Activated CD8-positive, alpha-beta memory T cell treated with anti-CD3 and anti-CD28 coated beads, Interleukin-2, amount 10 ng/mL, durations not matched to agents 7 days and 5 days (primary cell): ENCODE measurements around the gene F7. TPM values are rescaled to one million over a fixed set of nuclear protein-coding genes. Genes with fewer than 3 reads are reported as not detected.
A peak's percentile ranks its signal among the peaks of the same experiment; 100 is the strongest.
"Not testable (repeated sequence)": the region's sequence is repeated elsewhere in the genome, so short reads cannot be mapped to it uniquely, and the experiment has no call there.

Experiments used
- ATAC-seq: fragments of 150-1000 bp; cut with Tn5 transposase; one replicate; pipeline ENCODE4 v1.10.0; 2021; ENCODE audit warnings: moderate library complexity
- CTCF ChIA-PET: fragments of 350-600 bp; sonication (Branson Sonifier 250); formaldehyde crosslinking; loops from one replicate; lab custom pipeline; 2021; ENCODE audit warnings: antibody characterized with exemption; lab: Charles Lee
- DNase-seq: peaks from one replicate; pipeline ENCODE4 v3.0.0-alpha.2; 2020
- H3K27ac Mint-ChIP-seq: one replicate; pipeline ENCODE4 v1.8.0; 2021; ENCODE audit warnings: mild to moderate bottlenecking, mixed read lengths
- H3K27me3 Mint-ChIP-seq: one replicate; pipeline ENCODE4 v1.8.0; 2021; ENCODE audit warnings: mixed read lengths
- H3K36me3 Mint-ChIP-seq: one replicate; pipeline ENCODE4 v1.8.0; 2021; ENCODE audit warnings: mild to moderate bottlenecking, mixed read lengths
- H3K4me1 Mint-ChIP-seq: one replicate; pipeline ENCODE4 v1.8.0; 2021; ENCODE audit warnings: mixed read lengths
- H3K4me3 Mint-ChIP-seq: one replicate; pipeline ENCODE4 v1.8.0; 2021; ENCODE audit warnings: mild to moderate bottlenecking, moderate library complexity, mixed read lengths
- H3K9me3 Mint-ChIP-seq: one replicate; pipeline ENCODE4 v1.8.0; 2022; ENCODE audit warnings: low read depth, mixed read lengths
- total RNA-seq, 2 experiments: library from RNA; stranded (reverse); gene quantifications; one replicate each; pipeline ENCODE4 v1.2.3, GENCODE V29; 2021

F7 gene
- total RNA-seq, 2 experiments from 2014 or later: not detected

DNA sequence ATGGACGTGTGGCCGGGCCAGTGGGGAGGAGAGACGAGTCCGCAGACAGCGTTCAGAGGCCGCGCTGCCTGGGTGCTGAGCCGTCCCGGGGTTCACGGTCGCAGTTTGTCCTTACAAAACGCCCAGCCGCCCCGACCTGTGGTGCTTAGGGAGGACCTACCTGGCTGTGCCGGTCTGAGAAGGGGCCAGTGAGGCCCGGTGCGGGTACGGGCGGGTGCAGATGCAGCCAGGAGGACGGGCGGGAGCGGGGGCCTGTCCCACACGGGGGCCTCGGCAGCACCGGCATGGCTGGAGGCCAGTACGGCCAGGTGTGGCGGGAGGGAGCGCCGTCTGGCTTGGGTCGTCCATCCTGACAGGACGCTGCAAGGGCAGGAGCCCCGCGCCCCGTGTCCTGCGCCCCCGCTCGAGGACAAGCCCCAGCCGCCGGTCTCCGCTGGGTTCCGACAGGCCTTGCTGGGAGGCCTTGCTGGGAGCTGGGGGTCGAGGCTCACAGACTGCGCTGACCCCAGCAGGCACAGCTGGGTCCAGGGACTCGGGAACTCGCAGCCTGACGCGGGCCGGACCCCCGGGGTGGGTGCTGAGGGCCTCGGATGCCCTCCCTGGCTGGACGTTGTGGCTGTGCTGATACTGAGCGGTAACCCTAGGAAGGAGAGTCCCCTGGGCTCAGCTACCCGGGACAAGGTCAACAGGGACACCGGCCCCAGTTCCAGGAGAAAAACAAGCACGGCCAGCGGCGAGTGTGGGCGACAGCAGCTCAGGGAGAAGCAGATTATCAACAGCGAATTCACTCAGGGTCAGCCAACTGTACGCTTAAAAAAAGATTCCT lies 47.6 kb downstream of the F7 start:
- H3K27ac Mint-ChIP-seq: peak overlapping the region; percentile 58
- DNase-seq (no peak), ATAC-seq (peak; percentile 38)
- peaks cover 9% of the 10 kb centered on the region for H3K36me3 Mint-ChIP-seq
- peaks cover 34% of the 10 kb centered on the region for H3K27me3 Mint-ChIP-seq
- H3K4me1 Mint-ChIP-seq: peaks cover 13% of the 10 kb centered on the region
- peaks cover 7% of the 10 kb centered on the region for H3K9me3 Mint-ChIP-seq
- H3K4me3 Mint-ChIP-seq: peak overlapping the region; percentile 70
- CTCF ChIA-PET: no interaction called here

DNA sequence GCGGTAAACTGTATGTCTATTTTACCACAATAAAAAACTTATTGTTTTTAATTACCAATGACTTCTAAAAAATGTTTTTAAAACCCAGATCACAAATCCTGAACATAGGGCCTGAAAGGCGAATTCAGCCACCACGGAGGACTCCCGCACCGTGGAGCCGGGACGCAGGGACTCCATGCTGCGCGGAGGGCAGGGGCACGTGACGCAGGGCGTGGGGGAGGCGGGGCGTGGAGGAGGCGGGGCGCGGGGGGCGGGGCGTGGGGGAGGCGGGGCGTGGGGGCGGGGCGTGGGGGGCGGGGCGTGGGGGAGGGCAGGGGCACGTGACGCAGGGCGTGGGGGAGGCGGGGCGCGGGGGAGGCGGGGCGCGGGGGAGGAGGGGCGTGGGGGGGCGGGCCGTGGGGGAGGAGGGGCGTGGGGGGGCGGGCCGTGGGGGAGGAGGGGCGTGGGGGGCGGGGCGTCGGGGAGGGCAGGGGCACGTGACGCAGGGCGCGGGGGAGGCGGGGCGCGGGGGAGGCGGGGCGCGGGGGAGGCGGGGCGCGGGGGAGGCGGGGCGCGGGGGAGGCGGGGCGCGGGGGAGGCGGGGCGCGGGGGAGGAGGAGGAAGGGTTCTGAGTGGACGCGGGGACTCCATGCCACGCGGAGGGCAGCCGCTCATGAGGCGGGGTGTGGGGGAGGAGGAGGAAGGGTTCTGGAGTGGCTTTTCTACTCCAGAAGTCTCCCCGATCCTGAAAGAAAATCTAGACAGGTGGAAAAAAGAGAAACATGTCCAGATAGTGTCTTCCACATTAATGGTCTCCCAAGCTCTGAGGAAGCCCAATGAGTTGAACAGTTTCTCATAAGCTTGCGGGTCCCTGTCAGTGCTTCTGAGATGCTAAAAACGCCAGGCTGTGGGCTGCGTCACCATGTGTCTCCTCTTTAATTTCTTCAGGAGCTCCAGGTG lies 48.5 kb downstream of the F7 start:
- peaks cover 34% of the 10 kb centered on the region for H3K27me3 Mint-ChIP-seq
- peaks cover 9% of the 10 kb centered on the region for H3K36me3 Mint-ChIP-seq
- peak; percentile 82 for ATAC-seq
- H3K9me3 Mint-ChIP-seq: peaks cover 7% of the 10 kb centered on the region
- H3K4me3 Mint-ChIP-seq: peak overlapping the region; percentile 60
- no peak overlapping the region for H3K27ac Mint-ChIP-seq
- peaks cover 13% of the 10 kb centered on the region for H3K4me1 Mint-ChIP-seq
- CTCF ChIA-PET: no interaction called here
- DNase-seq: peak; percentile 73

DNA sequence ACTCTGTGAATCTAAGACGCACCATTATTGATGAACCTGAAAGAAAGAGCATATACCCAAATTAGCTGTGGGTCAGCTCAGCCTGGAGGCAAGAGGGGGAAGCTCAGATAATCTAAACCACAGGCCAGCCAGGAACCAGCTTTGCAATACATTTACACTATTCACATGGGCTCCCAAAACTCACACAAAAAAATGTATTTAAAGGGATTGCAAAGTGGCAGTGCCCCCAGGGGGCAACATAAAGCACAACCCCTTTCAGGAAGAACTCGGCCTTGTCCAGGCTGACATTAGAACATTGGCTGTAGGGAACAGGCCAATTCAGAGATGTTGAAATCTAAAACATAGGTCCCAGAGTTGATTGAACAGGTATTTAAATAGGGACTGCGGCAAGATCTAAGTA lies 49.6 kb downstream of the F7 start:
- H3K27ac Mint-ChIP-seq: no peak overlapping the region
- no peak overlapping the region for H3K4me3 Mint-ChIP-seq

DNA sequence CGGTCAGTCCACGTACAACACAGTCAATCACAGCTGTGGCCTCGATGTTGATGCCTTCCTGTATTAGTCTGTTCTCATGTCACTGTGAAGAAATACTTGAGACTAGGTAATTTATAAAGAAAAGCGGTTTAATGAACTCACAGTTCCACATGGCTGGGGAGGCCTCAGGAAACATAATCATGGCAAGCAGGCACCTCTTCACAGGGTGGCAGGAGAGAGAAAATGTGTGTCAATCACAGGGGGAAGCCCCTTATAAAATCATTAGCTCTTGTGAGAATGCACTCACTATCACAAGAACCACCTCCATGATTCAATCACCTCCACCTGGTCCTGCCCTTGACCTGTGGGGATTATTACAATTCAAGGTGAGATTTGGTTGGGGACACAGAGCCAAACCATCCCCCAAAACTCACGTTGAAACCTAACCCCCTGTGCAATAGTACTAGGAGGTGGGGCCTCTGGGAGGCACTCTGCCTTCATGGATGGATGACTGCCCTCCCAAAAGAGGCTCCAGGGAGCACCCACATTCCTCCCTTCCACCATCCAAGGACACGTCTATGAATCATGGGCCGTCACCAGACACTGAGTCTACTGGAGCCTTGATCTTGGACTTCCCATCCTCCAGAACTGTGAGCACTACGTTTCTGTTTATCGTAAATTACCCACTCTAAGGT lies 50.5 kb downstream of the F7 start:
- ATAC-seq: no peak
- no peak overlapping the region for H3K27ac Mint-ChIP-seq
- DNase-seq: no peak
- H3K4me1 Mint-ChIP-seq: peaks cover 23% of the 10 kb centered on the region
- peaks cover 9% of the 10 kb centered on the region for H3K36me3 Mint-ChIP-seq
- peaks cover 7% of the 10 kb centered on the region for H3K9me3 Mint-ChIP-seq
- no peak overlapping the region for H3K4me3 Mint-ChIP-seq
- CTCF ChIA-PET: no interaction called here
- peaks cover 34% of the 10 kb centered on the region for H3K27me3 Mint-ChIP-seq

More for the DNA sequence above, 49.6 kb downstream of the F7 start:
- peaks cover 17% of the 10 kb centered on the region for H3K4me1 Mint-ChIP-seq
- peaks cover 7% of the 10 kb centered on the region for H3K9me3 Mint-ChIP-seq
- peaks cover 9% of the 10 kb centered on the region for H3K36me3 Mint-ChIP-seq
- CTCF ChIA-PET: no interaction called here
- peaks cover 37% of the 10 kb centered on the region for H3K27me3 Mint-ChIP-seq
- DNase-seq (no peak), ATAC-seq (no peak)

DNA sequence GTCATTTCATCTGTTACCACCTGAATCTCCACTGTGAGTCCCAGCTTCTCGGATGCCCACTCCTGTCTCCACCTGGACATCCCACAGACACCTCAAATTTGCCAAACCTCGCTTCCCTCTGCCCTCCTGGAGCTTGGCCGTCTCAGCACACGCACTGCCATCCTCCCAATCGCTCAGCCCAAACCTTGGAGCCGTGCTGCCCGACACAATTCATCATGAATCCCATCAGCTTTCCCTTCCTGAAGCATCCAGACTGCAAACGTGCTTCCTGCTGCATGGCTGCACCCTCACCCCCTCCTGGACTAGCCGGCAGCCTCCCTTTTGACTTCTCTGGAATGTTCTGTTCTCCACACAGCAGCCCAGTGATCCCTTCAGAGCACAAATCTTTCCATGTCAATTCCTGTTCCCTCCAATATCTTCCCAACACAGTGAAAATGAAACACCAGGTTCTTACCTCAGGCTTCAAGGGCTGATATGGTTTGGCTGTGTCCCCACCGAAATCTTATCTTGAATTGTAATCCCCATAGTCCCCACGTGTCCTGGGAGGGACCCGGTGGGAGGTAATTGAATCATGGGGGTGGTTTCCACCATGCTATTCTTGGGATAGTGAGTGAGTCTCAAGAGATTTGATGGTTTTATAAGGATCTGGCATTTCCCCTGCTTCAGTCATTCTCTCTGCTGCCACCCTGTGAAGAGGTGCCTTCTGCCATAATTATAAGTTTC lies 51.8 kb downstream of the F7 start:
- Mint-ChIP-seq H3K4me1 (peaks cover 26% of the 10 kb centered on the region), H3K36me3 (peaks cover 9% of the 10 kb centered on the region), H3K4me3 (no peak overlapping the region), H3K27ac (no peak overlapping the region), H3K9me3 (peaks cover 7% of the 10 kb centered on the region), H3K27me3 (peaks cover 23% of the 10 kb centered on the region)
- ATAC-seq (no peak), DNase-seq (no peak)
- CTCF ChIA-PET: no interaction called here

DNA sequence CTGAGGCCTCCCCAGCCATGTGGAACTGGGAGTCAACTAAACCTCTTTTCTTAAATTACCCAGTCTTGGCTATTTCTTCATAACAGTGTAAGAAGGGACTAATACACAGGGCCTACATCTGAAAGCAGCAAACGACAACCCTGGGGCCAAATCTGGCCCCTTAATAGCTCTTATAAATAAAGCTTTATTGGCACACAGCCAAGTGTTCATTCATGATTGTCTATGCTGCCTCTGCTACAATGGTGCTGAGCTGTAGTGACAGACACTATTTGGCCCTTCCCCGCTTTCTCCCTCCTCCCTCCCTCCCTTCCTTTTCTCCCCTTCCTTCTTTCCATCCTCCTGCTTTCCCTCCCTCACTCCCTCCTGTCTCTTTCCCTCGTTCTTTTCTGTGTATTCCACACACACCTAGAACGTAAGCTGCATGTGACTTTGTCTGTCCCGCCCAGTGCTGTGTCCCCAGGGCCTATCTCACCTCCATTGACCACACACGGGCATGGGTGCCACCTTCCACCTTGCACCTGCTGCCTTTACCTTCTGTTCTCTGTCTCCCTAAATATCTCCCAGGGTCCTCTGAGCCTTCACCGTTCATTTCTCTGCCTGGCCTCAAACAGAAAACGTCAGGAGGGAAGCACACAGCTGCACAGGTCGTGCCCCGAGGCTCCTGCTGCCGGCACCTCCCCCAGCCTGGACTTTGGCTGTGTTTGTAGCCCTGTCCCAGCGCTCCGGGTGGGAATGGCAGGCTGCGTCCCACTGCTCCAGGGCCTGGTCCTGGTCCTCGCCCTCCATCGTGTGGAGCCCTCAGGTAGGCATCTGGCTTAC lies 52.5 kb downstream of the F7 start, which contains the start of gene PROZ:
Gene PROZ (plus strand): TSS at position 720 of the 819 bp plus-strand sequence. CDS start 13 bp downstream, at position 733.
- CTCF ChIA-PET: no interaction called here
- no peak within 1 kb of the TSS for H3K4me3 Mint-ChIP-seq
- H3K9me3 Mint-ChIP-seq: peaks cover 7% of the 10 kb centered on the region

DNA sequence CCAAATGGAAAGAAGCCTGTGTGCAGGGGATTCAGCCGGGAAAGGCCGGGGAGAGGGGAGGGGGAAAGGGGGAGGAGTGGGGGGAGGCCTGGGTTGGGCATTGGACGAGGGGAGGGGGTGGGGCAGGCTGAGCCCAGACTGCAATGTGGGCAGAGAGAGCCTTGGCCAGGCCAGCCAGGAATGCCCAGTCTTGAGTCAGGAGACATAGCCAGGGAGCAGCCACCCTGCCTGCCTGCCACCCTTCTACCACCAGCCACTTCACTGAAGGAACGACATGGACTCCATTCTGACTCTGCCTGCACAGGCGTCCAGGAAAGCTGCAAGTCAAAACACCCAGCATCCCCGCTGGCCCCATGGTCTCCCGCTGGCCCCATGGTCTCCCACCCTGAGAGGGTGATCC lies 53.4 kb downstream of the F7 start:
- Mint-ChIP-seq H3K27me3 (peaks cover 17% of the 10 kb centered on the region), H3K4me3 (no peak overlapping the region), H3K36me3 (peaks cover 6% of the 10 kb centered on the region), H3K4me1 (peaks cover 26% of the 10 kb centered on the region), H3K27ac (no peak overlapping the region), H3K9me3 (peaks cover 7% of the 10 kb centered on the region)
- ATAC-seq: no peak
- no peak for DNase-seq
- CTCF ChIA-PET: no interaction called here

More for the DNA sequence above, 52.5 kb downstream of the F7 start, which contains the start of gene PROZ:
- Mint-ChIP-seq H3K4me1 (peaks cover 25% of the 10 kb centered on the region), H3K27me3 (peaks cover 17% of the 10 kb centered on the region), H3K27ac (no peak within 1 kb of the TSS), H3K36me3 (peaks cover 6% of the 10 kb centered on the region)
- ATAC-seq (no peak), DNase-seq (no peak)

DNA sequence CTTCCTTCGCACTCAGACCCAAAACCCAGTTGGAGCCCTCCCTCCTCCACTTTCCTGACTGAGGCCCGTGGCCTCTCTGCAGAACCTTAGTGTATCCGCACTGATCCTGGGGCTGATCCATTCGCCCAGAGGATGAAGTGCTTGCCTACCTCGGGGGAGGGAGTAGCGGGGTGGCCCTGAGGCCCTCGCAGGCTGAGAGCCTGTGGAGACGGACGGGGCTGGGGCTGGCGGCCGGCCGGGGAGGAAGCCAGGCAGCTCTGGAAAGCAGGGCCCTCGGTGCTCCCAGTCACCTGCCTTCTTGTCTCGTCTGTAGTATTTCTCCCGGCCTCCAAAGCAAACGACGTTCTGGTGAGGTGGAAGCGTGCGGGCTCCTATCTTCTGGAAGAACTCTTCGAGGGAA lies 54.1 kb downstream of the F7 start:
- H3K4me1 Mint-ChIP-seq: peaks cover 29% of the 10 kb centered on the region

DNA sequence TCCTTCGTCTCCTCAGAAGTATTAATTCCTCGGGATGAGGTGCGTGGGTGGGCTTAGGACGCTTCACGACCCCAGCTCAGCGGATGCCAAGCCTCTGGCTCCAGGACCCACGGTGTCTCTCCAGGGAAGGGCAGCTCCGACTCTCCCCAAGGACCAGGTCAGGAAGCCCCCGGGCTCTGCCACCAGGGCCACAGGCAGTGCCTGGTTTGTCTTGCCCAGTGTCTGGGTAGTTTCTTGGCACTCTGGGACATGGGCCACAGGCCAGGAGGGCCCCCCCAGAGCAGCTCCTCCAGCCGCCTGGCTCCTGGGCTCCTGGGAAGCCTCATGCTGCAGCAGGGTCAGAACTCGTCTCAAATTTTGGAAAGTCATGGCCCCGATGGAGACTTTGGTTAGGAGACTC lies 55.4 kb downstream of the F7 start:
- CTCF ChIA-PET: no interaction called here
- H3K4me1 Mint-ChIP-seq: peaks cover 32% of the 10 kb centered on the region
- peak; percentile 27 for ATAC-seq
- H3K9me3 Mint-ChIP-seq: no peaks in the 10 kb centered on the region
- peaks cover 8% of the 10 kb centered on the region for H3K27me3 Mint-ChIP-seq
- H3K36me3 Mint-ChIP-seq: no peaks in the 10 kb centered on the region
- H3K4me3 Mint-ChIP-seq: peak overlapping the region; percentile 50
- no peak for DNase-seq
- H3K27ac Mint-ChIP-seq: peak overlapping the region; percentile 84

More for the DNA sequence above, 54.1 kb downstream of the F7 start:
- DNase-seq (no peak), ATAC-seq (no peak)
- no peak overlapping the region for H3K27ac Mint-ChIP-seq
- CTCF ChIA-PET: no interaction called here
- peaks cover 17% of the 10 kb centered on the region for H3K27me3 Mint-ChIP-seq
- H3K36me3 Mint-ChIP-seq: peaks cover 6% of the 10 kb centered on the region
- H3K4me3 Mint-ChIP-seq: no peak overlapping the region
- H3K9me3 Mint-ChIP-seq: peaks cover 7% of the 10 kb centered on the region

DNA sequence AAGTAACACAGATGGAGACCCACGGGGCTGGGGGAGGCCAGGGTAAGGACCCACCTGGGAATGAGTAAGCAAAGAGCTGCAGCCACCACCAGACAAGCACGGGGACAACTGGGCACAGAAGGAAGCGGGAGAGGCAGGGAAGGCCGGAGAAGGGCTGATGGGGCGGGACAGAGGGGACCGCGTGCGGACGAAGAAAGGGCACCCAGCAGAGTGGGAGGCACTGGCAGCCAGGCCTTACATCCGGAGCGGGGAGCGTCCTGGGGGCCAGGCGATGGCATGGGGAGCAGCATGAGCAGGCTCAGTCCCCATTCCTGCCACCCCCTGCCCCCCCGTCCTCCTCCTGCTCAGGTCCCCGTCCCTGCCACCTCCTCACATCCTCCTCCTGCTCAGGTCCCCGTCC lies 55.8 kb downstream of the F7 start:
- ATAC-seq (peak; percentile 52), DNase-seq (no peak)
- no peaks in the 10 kb centered on the region for H3K9me3 Mint-ChIP-seq
- H3K36me3 Mint-ChIP-seq: no peaks in the 10 kb centered on the region
- peak overlapping the region; percentile 84 for H3K27ac Mint-ChIP-seq
- H3K4me3 Mint-ChIP-seq: peak overlapping the region; percentile 50
- H3K4me1 Mint-ChIP-seq: peaks cover 36% of the 10 kb centered on the region
- CTCF ChIA-PET: no interaction called here
- H3K27me3 Mint-ChIP-seq: peaks cover 5% of the 10 kb centered on the region

DNA sequence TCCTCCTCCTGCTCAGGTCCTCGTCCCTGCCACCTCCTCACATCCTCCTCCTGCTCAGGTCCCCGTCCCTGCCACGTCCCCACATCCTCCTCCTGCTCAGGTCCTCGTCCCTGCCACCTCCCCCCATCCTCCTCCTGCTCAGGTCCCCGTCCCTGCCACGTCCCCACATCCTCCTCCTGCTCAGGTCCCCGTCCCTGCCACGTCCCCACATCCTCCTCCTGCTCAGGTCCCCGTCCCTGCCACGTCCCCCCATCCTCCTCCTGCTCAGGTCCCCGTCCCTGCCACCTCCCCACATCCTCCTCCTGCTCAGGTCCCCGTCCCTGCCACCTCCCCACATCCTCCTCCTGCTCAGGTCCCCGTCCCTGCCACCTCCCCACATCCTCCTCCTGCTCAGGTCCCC lies 56.4 kb downstream of the F7 start:
- H3K9me3 Mint-ChIP-seq, H3K27me3 Mint-ChIP-seq, ATAC-seq, H3K36me3 Mint-ChIP-seq, CTCF ChIA-PET, DNase-seq, H3K27ac Mint-ChIP-seq, H3K4me3 Mint-ChIP-seq: not testable (repeated sequence)
- H3K4me1 Mint-ChIP-seq: peaks cover 38% of the 10 kb centered on the region
